IMR-90 (cell line): ENCODE measurements around the gene AGFG1. TPM values are rescaled to one million over a fixed set of nuclear protein-coding genes. Genes with fewer than 3 reads are reported as not detected.

Experiments
- ATAC-seq: fragments of 200-7000 bp; cut with Tn5 transposase; 2 replicates; pipeline ENCODE4 v1.9.1; 2020; ENCODE audit warnings: low read depth, mild to moderate bottlenecking, moderate library complexity
- BruUV-seq: library from RNA; stranded (reverse); fragments of 400-500 nt; replicated peaks from 2 replicates; lab custom pipeline; 2021; lab: Mats Ljungman, UMichigan
- CTCF ChIA-PET: fragments of 300-600 bp; formaldehyde crosslinking; extraction: SDS; loops from one replicate; lab custom pipeline; 2021; ENCODE audit warnings: antibody characterized with exemption; lab: Yijun Ruan, JAX
- POLR2A ChIA-PET: fragments of 300-600 bp; sonication (Branson Sonifier 250); formaldehyde crosslinking; loops from one replicate; lab custom pipeline; 2022; ENCODE audit warnings: antibody characterized with exemption; ENCODE audit not compliant: unreplicated experiment; lab: Charles Lee
- DNase-seq: peaks from one replicate; pipeline ENCODE4 v3.0.0; 2013
- H2AFZ ChIP-seq: replicated peaks from 2 replicates; pipeline ENCODE3; 2013; ENCODE audit warnings: low read length, mild to moderate bottlenecking; ENCODE audit not compliant: poor library complexity
- H2AK5ac ChIP-seq: 2 replicates; pipeline ENCODE4 v1.6.1; 2013; ENCODE audit warnings: low read depth, low read length, inconsistent platforms
- H2AK9ac ChIP-seq: replicated peaks from 2 replicates; pipeline ENCODE3; 2013; ENCODE audit warnings: mild to moderate bottlenecking, low read depth, low read length, moderate library complexity; ENCODE audit not compliant: poor library complexity
- H2BK120ac ChIP-seq: 2 replicates; pipeline ENCODE4 v1.6.1; 2013; ENCODE audit warnings: low read depth, low read length, inconsistent platforms
- H2BK15ac ChIP-seq: 3 replicates; pipeline ENCODE4 v1.6.1; 2013; ENCODE audit warnings: low read depth, low read length, inconsistent platforms
- H2BK20ac ChIP-seq: 2 replicates; pipeline ENCODE4 v1.6.1; 2013; ENCODE audit warnings: low read depth, mild to moderate bottlenecking, inconsistent platforms, low read length, moderate library complexity
- H2BK5ac ChIP-seq: 2 replicates; pipeline ENCODE4 v1.6.1; 2013; ENCODE audit warnings: mild to moderate bottlenecking, low read depth, low read length, inconsistent platforms; ENCODE audit not compliant: poor library complexity, severe bottlenecking
- H3K14ac ChIP-seq: replicated peaks from 2 replicates; pipeline ENCODE4 v1.6.1; 2013; ENCODE audit warnings: low read depth, low read length, inconsistent platforms
- H3K18ac ChIP-seq: 2 replicates; pipeline ENCODE4 v1.6.1; 2013; ENCODE audit warnings: low read depth, low read length, control low read depth
- H3K23ac ChIP-seq: 2 replicates; pipeline ENCODE4 v1.6.1; 2013; ENCODE audit warnings: low read depth, low read length, inconsistent platforms
- H3K27ac ChIP-seq: 2 replicates; pipeline ENCODE4 v1.5.1; 2013; ENCODE audit warnings: mild to moderate bottlenecking, control low read depth, low read length; ENCODE audit not compliant: insufficient read depth
- H3K27me3 ChIP-seq: 2 replicates; pipeline ENCODE4 v1.6.1; 2013; ENCODE audit warnings: low read length; ENCODE audit not compliant: control insufficient read depth, insufficient read depth
- H3K36me3 ChIP-seq: 2 replicates; pipeline ENCODE4 v1.6.1; 2013; ENCODE audit warnings: low read length, mixed read lengths; ENCODE audit not compliant: control insufficient read depth, insufficient read depth
- H3K4ac ChIP-seq: 2 replicates; pipeline ENCODE4 v1.6.1; 2013; ENCODE audit warnings: low read depth, low read length, inconsistent platforms
- H3K4me1 ChIP-seq: 2 replicates; pipeline ENCODE4 v1.6.1; 2013; ENCODE audit warnings: low read length, mixed read lengths; ENCODE audit not compliant: control insufficient read depth, insufficient read depth
- H3K4me2 ChIP-seq: 2 replicates; pipeline ENCODE4 v1.6.1; 2013; ENCODE audit warnings: low read depth, mild to moderate bottlenecking, control low read depth, low read length, moderate library complexity
- H3K4me3 ChIP-seq: 2 replicates; pipeline ENCODE4 v1.5.1; 2013; ENCODE audit warnings: low read depth, mild to moderate bottlenecking, control low read depth, low read length, moderate library complexity; ENCODE audit not compliant: insufficient read depth
- H3K56ac ChIP-seq: 2 replicates; pipeline ENCODE4 v1.6.1; 2013; ENCODE audit warnings: low read length, inconsistent platforms; ENCODE audit not compliant: insufficient read depth; ENCODE audit errors: extremely low read depth
- H3K79me1 ChIP-seq, 2 experiments: 2 replicates each; pipeline ENCODE4 v1.6.1; 2013; ENCODE audit warnings: low read length in 2 of 2, inconsistent platforms in 1 of 2, low read depth in 1 of 2
- H3K9ac ChIP-seq: 2 replicates; pipeline ENCODE4 v1.6.1; 2013; ENCODE audit warnings: low read depth, low read length, control low read depth
- H3K9me1 ChIP-seq: 2 replicates; pipeline ENCODE4 v1.6.1; 2013; ENCODE audit warnings: low read length, inconsistent platforms; ENCODE audit not compliant: insufficient read depth
- H3K9me3 ChIP-seq: 2 replicates; pipeline ENCODE4 v1.6.1; 2013; ENCODE audit warnings: low read length; ENCODE audit not compliant: control insufficient read depth, insufficient read depth
- H4K20me1 ChIP-seq: 2 replicates; pipeline ENCODE4 v1.6.1; 2013; ENCODE audit warnings: low read length, inconsistent platforms; ENCODE audit not compliant: insufficient read depth
- H4K5ac ChIP-seq: 2 replicates; pipeline ENCODE4 v1.6.1; 2013; ENCODE audit warnings: mild to moderate bottlenecking, low read depth, low read length, control low read depth
- H4K8ac ChIP-seq, 2 experiments: 2 replicates each; pipeline ENCODE4 v1.6.1; 2013; ENCODE audit warnings: low read depth in 2 of 2, low read length in 2 of 2, control low read depth in 1 of 2, inconsistent platforms in 1 of 2
- H4K91ac ChIP-seq: 2 replicates; pipeline ENCODE4 v1.6.1; 2013; ENCODE audit warnings: low read depth, low read length, inconsistent platforms; ENCODE audit not compliant: insufficient read depth
- CEBPB ChIP-seq: IDR thresholded peaks from 2 replicates; pipeline ENCODE4 v1.6.1; 2012; ENCODE audit warnings: low read depth, low read length, improper control_type of control experiment
- SMC3 ChIP-seq: fragments of 150-350 bp; IDR thresholded peaks from 2 replicates; pipeline ENCODE4 v1.6.1; 2016; ENCODE audit warnings: low read depth, mild to moderate bottlenecking, antibody characterized with exemption, low read length, moderate library complexity
- WGBS, 2 experiments: methylation state at CpG; one replicate each; pipeline versions ENCODE4 v1.1.5 to v1.1.7; 2013; ENCODE audit warnings: missing lambda C conversion rate in 2 of 2; ENCODE audit not compliant: insufficient read length in 1 of 2; ENCODE audit errors: extremely low coverage in 2 of 2; 5-methylcytosine and 5-hydroxymethylcytosine counted together
- dilution Hi-C: fragments of 300-500 bp; cut with HindIII; formaldehyde crosslinking; loops from one replicate; pipeline ENCODE4 v1.14.3; 2018; ENCODE audit warnings: low sequenced_read_pairs; ENCODE audit not compliant: unreplicated experiment
- in situ Hi-C: fragments of 300-500 bp; cut with MboI; formaldehyde crosslinking; loops from 3 replicates; pipeline ENCODE4 v1.14.3; 2019; ENCODE audit warnings: low sequenced_read_pairs, inconsistent platforms, mixed read lengths
- intact Hi-C: fragments of 100-400 bp; cut with micrococcal nuclease; formaldehyde crosslinking; loops from 2 replicates; pipeline ENCODE4 v1.10.0; 2022
- polyA plus RNA-seq, 3 experiments: library from polyadenylated mRNA; depleted of rRNA; stranded (reverse); fragments of >200 nt; gene quantifications; 2 replicates each; pipeline ENCODE4 v1.2.3, GENCODE V29; 2012; ENCODE audit warnings: low replicate concordance in 1 of 3
- total RNA-seq: library from RNA; depleted of rRNA; stranded (reverse); fragments of >200 nt; gene quantifications from 2 replicates; pipeline ENCODE4 v1.2.3, GENCODE V29; 2012

The AGFG1 gene
- total and polyA plus RNA-seq, 2 of the 4 experiments (the other 2 are of a cell fraction), result 58.4 to 126 TPM

DNA sequence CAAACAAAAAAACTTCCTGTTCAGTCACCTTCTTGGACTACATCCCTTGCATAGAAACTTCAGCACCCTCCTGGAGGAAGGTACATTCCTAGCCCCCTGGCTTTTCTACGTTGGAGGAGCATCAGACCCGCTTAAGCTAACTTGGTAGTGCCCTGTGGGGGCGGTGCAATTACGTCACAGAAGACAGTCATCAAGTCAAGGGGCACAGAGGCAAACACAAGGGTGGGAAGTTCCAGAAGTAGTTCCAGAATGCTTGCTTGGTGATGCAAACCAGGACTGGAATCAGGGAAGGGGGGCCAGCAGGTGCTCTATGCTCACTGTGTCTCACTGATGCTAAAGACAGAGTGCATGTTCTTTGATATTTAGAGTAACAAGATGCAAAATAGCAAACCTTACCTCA is 15.2 kb upstream of the AGFG1 start:
- CTCF ChIA-PET, result no interaction called here

More for the DNA sequence above, 15.2 kb upstream of the AGFG1 start:
- Histone ChIP-seq H2AK9ac (no peak overlapping the region), H3K79me1 (no peaks in the 10 kb centered on the region), H3K4ac (no peak overlapping the region), H2AFZ (no peak overlapping the region), H3K4me2 (no peak overlapping the region), H2BK120ac (no peak overlapping the region), H2AK5ac (no peak overlapping the region), H3K18ac (no peak overlapping the region), H4K20me1 (no peaks in the 10 kb centered on the region), H3K27ac (no peak overlapping the region), H2BK20ac (no peak overlapping the region), H3K9ac (no peak overlapping the region), H2BK15ac (no peak overlapping the region), H3K36me3 (no peaks in the 10 kb centered on the region), H4K8ac (no peak overlapping the region), H3K4me1 (peaks cover 11% of the 10 kb centered on the region), H3K14ac (no peak overlapping the region), H3K56ac (no peak overlapping the region), H4K91ac (no peak overlapping the region), H3K9me1 (peaks cover 3% of the 10 kb centered on the region; the same call in 1 of the 2 replicates), H3K9me3 (no peaks in the 10 kb centered on the region), H3K23ac (no peak overlapping the region), H2BK5ac (no peak overlapping the region), H3K27me3 (no peaks in the 10 kb centered on the region), H4K5ac (no peak overlapping the region), H3K4me3 (no peak overlapping the region)
- BruUV-seq, result no TSS peak
- in situ Hi-C loops, result no loop called here
- 71% methylated on average over 4 of the region's 4 CpGs; no CpG with 5 or more reads in 1 of the 2 experiments for WGBS, 2 experiments
- dilution Hi-C loops, result no loop called here
- 0 out of 2 replicates have a peak, but pooled peaks have one; percentile 19 for ATAC-seq
- POLR2A ChIA-PET, result no interaction called here
- intact Hi-C loops, result no loop called here
- DNase-seq, result peak; percentile 79
- TF ChIP-seq SMC3 (no peak), CEBPB (peak; percentile 55)
